Right lobe of liver (tissue), 6 donors: Measurements from ENCODE around the gene RBBP5. TPM values are rescaled to one million over a fixed set of nuclear protein-coding genes. Genes with fewer than 3 reads are reported as not detected.
A peak's percentile ranks its signal among the peaks of the same experiment; 100 is the strongest.

Experiments used
- ATAC-seq, 4 donors: fragments of 200-7000 bp; cut with Tn5 transposase; one replicate each; pipeline ENCODE4 v1.9.1; 2020; ENCODE audit warnings: mild to moderate bottlenecking in 4 of 4, moderate library complexity in 4 of 4
- DNase-seq, 3 donors: peaks; one replicate each; pipeline ENCODE4 v3.0.0-alpha.2; 2020
- H3K27ac ChIP-seq, 3 donors: fragments of 200-600 bp; one replicate each; pipeline ENCODE4 v1.8.0; 2022
- H3K27me3 ChIP-seq, 2 donors: fragments of 200-600 bp; one replicate each; pipeline ENCODE4 v1.8.0; 2022
- H3K36me3 ChIP-seq, 4 donors: fragments of 200-600 bp; sonication (generic) in 1 of 4; one replicate each; pipeline versions ENCODE4 v1.5.1 to v1.8.0; 2017 to 2022; ENCODE audit warnings: control low read depth in 1 of 4
- H3K4me1 ChIP-seq, 4 donors: fragments of 200-600 bp; sonication (generic) in 1 of 4; one replicate each; pipeline versions ENCODE4 v1.5.1 to v1.8.0; 2017 to 2022; ENCODE audit warnings: control low read depth in 1 of 4
- H3K4me3 ChIP-seq, 3 donors: fragments of 200-600 bp; one replicate each; pipeline ENCODE4 v1.8.0; 2022
- H3K9me3 ChIP-seq, 4 donors: fragments of 200-600 bp; sonication (generic) in 1 of 4; one replicate each; pipeline versions ENCODE4 v1.5.1 to v1.8.0; 2017 to 2022; ENCODE audit warnings: control low read depth in 1 of 4
- POLR2A ChIP-seq: fragments of 450-650 bp; IDR thresholded peaks from one replicate; pipeline ENCODE4 v1.6.1; 2017; ENCODE audit warnings: antibody characterized with exemption, mild to moderate bottlenecking
- WGBS: methylation state at CpG from one replicate; pipeline ENCODE4 v1.1.6; 2018; ENCODE audit warnings: low coverage, low lambda C conversion rate; ENCODE audit not compliant: insufficient coverage; ENCODE audit errors: missing lambda C conversion rate; 5-methylcytosine and 5-hydroxymethylcytosine counted together
- intact Hi-C, 2 donors: fragments of 100-400 bp; cut with DNase I; formaldehyde crosslinking; loops; one replicate each; pipeline versions ENCODE4 v1.11.2 to v1.14.1; 2022
- total RNA-seq, 6 experiments: library from RNA; depleted of rRNA in 2 of 6; stranded (reverse); fragments of >200 nt in 2 of 6; fragmentation: NEBNext Ultra II Directional in 3 of 6; extraction: Animal tissue kit (Norgen Biotek cat#: 25700) in 3 of 6; gene quantifications; one replicate each; pipeline versions ENCODE4 v1.1.0 to v1.2.4, GENCODE V29; 2016 to 2023
- TF ChIP-seq, protein P1 (sequence below), 4 donors: fragments of 200-600 bp in 3 of 4; fragments of 450-650 bp in 1 of 4; IDR thresholded peaks; one replicate each; pipeline versions ENCODE4 v1.5.1 to v1.8.0; 2016 to 2022; ENCODE audit warnings: antibody characterized with exemption in 4 of 4, mild to moderate bottlenecking in 2 of 4
- donor health status: DM: no; HTN: yes; CAD: no.
- donor health status: DM: no; HTN: no; CAD: no.
- donor health status: DM: no; HTN: no; CAD: no.
- donor health status: DM: no; HTN: yes; CAD: no.
- donor health status: DM: no; HTN: yes; CAD: no.

RBBP5 gene
- total RNA-seq, 6 experiments from 2014 or later, result 8.7 to 12.3 (median 10.0) TPM

DNA sequence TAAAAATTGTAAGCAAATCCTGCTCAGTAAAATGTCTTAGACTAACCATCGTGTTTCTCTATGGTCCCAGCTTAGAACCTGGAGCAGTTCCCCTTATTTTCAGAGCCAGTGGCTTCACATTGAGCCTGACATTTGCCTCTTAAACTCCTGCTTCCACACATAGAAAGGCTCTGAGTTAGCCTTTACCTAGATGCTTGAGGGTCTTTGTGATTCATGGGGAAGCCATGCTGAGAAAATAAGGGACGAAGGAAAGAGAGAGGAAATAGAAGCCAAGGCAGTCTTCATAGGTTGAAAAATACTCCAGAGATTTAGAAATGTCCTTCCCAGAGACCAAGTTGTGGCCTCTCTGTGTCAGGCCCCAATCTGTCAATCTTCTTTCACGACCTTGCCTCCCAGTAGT, 16.1 kb upstream of the RBBP5 start:
- DNase-seq (no peak), ATAC-seq (no peak)
- no peaks in the 10 kb centered on the region for H3K9me3 ChIP-seq
- no peaks in the 10 kb centered on the region for H3K36me3 ChIP-seq
- intact Hi-C loops, result no loop called here
- WGBS, result 46% methylated on average over 3 of the region's 3 CpGs
- no peak overlapping the region for H3K4me3 ChIP-seq
- H3K27me3 ChIP-seq, result no peaks in the 10 kb centered on the region
- no peak overlapping the region for H3K27ac ChIP-seq
- no peak for TF ChIP-seq POLR2A
- TF ChIP-seq, protein P1, sequence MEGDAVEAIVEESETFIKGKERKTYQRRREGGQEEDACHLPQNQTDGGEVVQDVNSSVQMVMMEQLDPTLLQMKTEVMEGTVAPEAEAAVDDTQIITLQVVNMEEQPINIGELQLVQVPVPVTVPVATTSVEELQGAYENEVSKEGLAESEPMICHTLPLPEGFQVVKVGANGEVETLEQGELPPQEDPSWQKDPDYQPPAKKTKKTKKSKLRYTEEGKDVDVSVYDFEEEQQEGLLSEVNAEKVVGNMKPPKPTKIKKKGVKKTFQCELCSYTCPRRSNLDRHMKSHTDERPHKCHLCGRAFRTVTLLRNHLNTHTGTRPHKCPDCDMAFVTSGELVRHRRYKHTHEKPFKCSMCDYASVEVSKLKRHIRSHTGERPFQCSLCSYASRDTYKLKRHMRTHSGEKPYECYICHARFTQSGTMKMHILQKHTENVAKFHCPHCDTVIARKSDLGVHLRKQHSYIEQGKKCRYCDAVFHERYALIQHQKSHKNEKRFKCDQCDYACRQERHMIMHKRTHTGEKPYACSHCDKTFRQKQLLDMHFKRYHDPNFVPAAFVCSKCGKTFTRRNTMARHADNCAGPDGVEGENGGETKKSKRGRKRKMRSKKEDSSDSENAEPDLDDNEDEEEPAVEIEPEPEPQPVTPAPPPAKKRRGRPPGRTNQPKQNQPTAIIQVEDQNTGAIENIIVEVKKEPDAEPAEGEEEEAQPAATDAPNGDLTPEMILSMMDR (IDR thresholded peaks at IDR 0.05), result no peak
- H3K4me1 ChIP-seq, result no peaks in the 10 kb centered on the region

DNA sequence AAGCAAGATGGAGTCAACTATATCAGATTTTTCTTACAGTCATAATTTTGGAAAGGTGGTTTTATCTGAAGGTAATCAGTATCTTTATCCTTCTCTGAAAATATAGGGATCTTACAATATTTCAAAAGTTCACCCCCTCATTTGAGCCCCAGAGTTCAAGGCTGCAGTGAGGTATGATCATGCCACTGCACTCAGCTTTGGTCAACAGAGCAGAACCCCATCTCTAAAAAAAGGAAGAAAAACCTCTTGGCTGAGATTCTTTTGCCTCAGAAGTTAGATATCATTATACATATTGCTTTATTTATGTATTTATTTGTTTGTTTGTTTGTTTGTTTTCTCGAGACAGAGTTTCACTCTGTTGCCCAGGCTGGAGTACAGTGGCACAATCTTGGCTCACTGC, 11.5 kb upstream of the RBBP5 start:
- H3K27ac ChIP-seq, result no peak overlapping the region
- intact Hi-C loops, result no loop called here

DNA sequence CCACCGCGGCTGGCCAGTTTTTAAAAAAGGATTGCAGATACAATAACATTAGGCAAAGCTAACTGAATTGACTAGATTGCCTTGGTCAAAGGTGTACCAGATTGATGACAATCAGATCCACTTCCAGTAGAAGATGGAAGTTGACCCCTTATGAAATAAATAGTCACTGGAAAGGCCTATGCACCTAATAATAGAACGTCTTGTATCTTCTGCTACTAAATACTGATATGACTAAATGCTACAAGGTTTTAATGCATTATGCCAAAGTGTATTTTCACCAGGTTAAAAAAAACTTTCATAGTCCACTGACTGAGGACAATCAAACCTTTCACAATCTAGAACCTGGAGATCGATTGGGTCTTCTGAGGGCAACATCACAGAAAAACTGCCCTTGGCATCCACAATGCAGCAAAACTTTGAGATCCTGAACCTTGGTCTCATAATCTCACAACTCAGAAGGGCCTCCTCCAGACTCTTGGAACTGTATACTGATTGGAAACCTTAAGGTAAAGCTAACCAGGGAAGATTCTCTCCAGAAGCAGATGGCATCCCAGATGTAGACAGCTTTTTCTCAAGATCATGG, 7.8 kb upstream of the RBBP5 start:
- Histone ChIP-seq H3K27me3 (no peaks in the 10 kb centered on the region), H3K9me3 (no peaks in the 10 kb centered on the region), H3K4me1 (peaks cover 0 to 6% (median 0%) of the 10 kb centered on the region in 4 donors), H3K4me3 (no peak overlapping the region), H3K27ac (no peak overlapping the region), H3K36me3 (no peaks in the 10 kb centered on the region)
- DNase-seq, result no peak
- no peak for TF ChIP-seq POLR2A
- TF ChIP-seq, protein P1 (IDR thresholded peaks at IDR 0.05), result no peak
- intact Hi-C loops, result no loop called here
- 33% methylated on average over 4 of the region's 4 CpGs for WGBS
- peak in 2 of 4 donors; percentile 42 to 59 for ATAC-seq

More for the DNA sequence above, 11.5 kb upstream of the RBBP5 start:
- DNase-seq, result no peak
- Histone ChIP-seq H3K36me3 (no peaks in the 10 kb centered on the region), H3K4me3 (no peak overlapping the region), H3K27me3 (no peaks in the 10 kb centered on the region), H3K9me3 (no peaks in the 10 kb centered on the region), H3K4me1 (peaks cover 0 to 6% (median 0%) of the 10 kb centered on the region in 4 donors)
- 38% methylated on average over 1 of the region's 1 CpG for WGBS
- no peak for TF ChIP-seq POLR2A
- TF ChIP-seq, protein P1 (IDR thresholded peaks at IDR 0.05), result no peak
- no peak for ATAC-seq

DNA sequence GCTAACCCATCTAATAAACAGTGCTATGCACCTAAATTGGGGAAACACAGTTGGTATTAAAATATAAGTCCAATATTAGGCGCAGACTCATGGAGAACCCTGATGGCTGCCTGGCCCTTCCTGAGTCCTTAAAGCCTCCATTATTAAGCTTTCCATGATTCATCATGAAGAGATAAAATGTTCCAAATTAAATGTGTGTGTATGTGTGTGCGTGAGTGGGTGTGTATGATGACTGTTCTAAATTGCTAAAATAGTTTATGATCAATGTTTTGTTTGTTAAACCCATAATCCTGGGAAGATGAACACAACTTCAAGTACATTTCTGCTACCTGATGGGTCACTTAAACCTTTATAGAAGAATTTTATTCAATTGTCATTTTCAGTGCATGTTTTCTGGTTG, 6.3 kb upstream of the RBBP5 start:
- H3K36me3 ChIP-seq, result no peaks in the 10 kb centered on the region
- 82% methylated on average over 2 of the region's 2 CpGs for WGBS
- DNase-seq, result no peak
- no peak for ATAC-seq
- no peak overlapping the region for H3K4me3 ChIP-seq
- no peaks in the 10 kb centered on the region for H3K27me3 ChIP-seq
- intact Hi-C loops, result no loop called here
- peaks cover 0 to 7% (median 0%) of the 10 kb centered on the region in 4 donors for H3K4me1 ChIP-seq
- TF ChIP-seq, protein P1 (IDR thresholded peaks at IDR 0.05), result no peak
- no peak for TF ChIP-seq POLR2A
- H3K27ac ChIP-seq, result no peak overlapping the region
- H3K9me3 ChIP-seq, result no peaks in the 10 kb centered on the region
